ENCODE measurements around the gene CERT1. TPM values are rescaled to one million over a fixed set of nuclear protein-coding genes. Genes with fewer than 3 reads are reported as not detected.

Gene CERT1
- total RNA-seq, 1 donor from 2014 or later, result 38.3 TPM

GRCh38 chr5:75471193-75471592, 40.2 kb downstream of the CERT1 start:
- Mint-ChIP-seq H3K27ac (no peak overlapping the region), H3K27me3 (ENCODE audit: low read depth) (no peaks in the 10 kb centered on the region), H3K4me3 (no peak overlapping the region), H3K9me3 (peaks cover 43% of the 10 kb centered on the region), H3K36me3 (peaks cover 36% of the 10 kb centered on the region), H3K4me1 (peaks cover 6% of the 10 kb centered on the region)
- no peak for TF ChIP-seq CTCF (IDR thresholded peaks at IDR 0.05; ENCODE audit: unreplicated experiment)
- no peak for DNase-seq (ENCODE audit: low spot score in 2 of 2, unreplicated experiment in 2 of 2)

GRCh38 chr5:75469017-75469416, 42.4 kb downstream of the CERT1 start:
- Mint-ChIP-seq H3K36me3 (peaks cover 36% of the 10 kb centered on the region), H3K27ac (no peak overlapping the region), H3K4me1 (peaks cover 11% of the 10 kb centered on the region), H3K9me3 (peaks cover 43% of the 10 kb centered on the region), H3K27me3 (ENCODE audit: low read depth) (no peaks in the 10 kb centered on the region), H3K4me3 (no peak overlapping the region)
- DNase-seq (ENCODE audit: low spot score in 2 of 2, unreplicated experiment in 2 of 2), result no peak
- TF ChIP-seq CTCF (IDR thresholded peaks at IDR 0.05; ENCODE audit: unreplicated experiment), result no peak

- Mint-ChIP-seq H3K4me1 (peaks cover 11% of the 10 kb centered on the region), H3K4me3 (no peak overlapping the region), H3K27me3 (ENCODE audit: low read depth) (no peaks in the 10 kb centered on the region), H3K27ac (no peak overlapping the region), H3K9me3 (peaks cover 43% of the 10 kb centered on the region), H3K36me3 (peaks cover 36% of the 10 kb centered on the region)
- no peak for TF ChIP-seq CTCF (IDR thresholded peaks at IDR 0.05; ENCODE audit: unreplicated experiment)
- DNase-seq (ENCODE audit: low spot score in 2 of 2, unreplicated experiment in 2 of 2), result no peak
Measured at GRCh38 chr5:75468593-75468992, 42.8 kb downstream of the CERT1 start.

GRCh38 chr5:75466006-75466716, 45.3 kb downstream of the CERT1 start:
- Mint-ChIP-seq H3K4me3 (no peak overlapping the region), H3K4me1 (peaks cover 11% of the 10 kb centered on the region), H3K27ac (no peak overlapping the region), H3K36me3 (peaks cover 39% of the 10 kb centered on the region), H3K27me3 (ENCODE audit: low read depth) (no peaks in the 10 kb centered on the region), H3K9me3 (peaks cover 40% of the 10 kb centered on the region)
- no peak for DNase-seq (ENCODE audit: low spot score in 2 of 2, unreplicated experiment in 2 of 2)
- TF ChIP-seq CTCF (IDR thresholded peaks at IDR 0.05; ENCODE audit: unreplicated experiment), result no peak

GRCh38 chr5:75465480-75465879, 45.9 kb downstream of the CERT1 start:
- peak overlapping the region; percentile 24 for H3K27ac Mint-ChIP-seq
- no peaks in the 10 kb centered on the region for H3K27me3 Mint-ChIP-seq (ENCODE audit: low read depth)
- peaks cover 33% of the 10 kb centered on the region for H3K36me3 Mint-ChIP-seq
- DNase-seq (ENCODE audit: low spot score in 2 of 2, unreplicated experiment in 2 of 2), result no peak
- no peak for TF ChIP-seq CTCF (IDR thresholded peaks at IDR 0.05; ENCODE audit: unreplicated experiment)
- peaks cover 14% of the 10 kb centered on the region for H3K4me1 Mint-ChIP-seq
- no peak overlapping the region for H3K4me3 Mint-ChIP-seq
- peaks cover 33% of the 10 kb centered on the region for H3K9me3 Mint-ChIP-seq
